ENCODE measurements around the gene INTS6.

DNA sequence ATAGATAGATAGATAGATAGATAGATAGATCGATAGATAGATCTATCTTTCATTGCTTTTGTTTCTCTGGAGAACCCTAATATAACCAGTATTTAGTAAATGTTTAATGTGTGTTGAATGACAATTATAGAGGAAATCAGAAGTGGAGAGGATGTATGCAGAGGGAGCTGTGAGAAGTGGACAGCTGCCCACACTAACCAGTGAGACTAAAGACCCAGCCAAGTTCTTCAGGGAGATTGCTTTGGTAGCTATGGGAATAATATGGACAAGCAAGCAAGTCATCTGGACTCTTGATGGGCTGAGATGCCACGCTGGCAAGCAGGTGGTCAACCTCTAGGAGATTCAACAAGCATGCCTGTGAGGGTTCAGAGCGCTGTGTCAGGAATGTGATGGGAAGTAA is 14.9 kb upstream of the INTS6 start:
- TF ChIP-seq POLR2A (IDR thresholded peaks at IDR 0.05): no peak
- TF ChIP-seq, protein P1, sequence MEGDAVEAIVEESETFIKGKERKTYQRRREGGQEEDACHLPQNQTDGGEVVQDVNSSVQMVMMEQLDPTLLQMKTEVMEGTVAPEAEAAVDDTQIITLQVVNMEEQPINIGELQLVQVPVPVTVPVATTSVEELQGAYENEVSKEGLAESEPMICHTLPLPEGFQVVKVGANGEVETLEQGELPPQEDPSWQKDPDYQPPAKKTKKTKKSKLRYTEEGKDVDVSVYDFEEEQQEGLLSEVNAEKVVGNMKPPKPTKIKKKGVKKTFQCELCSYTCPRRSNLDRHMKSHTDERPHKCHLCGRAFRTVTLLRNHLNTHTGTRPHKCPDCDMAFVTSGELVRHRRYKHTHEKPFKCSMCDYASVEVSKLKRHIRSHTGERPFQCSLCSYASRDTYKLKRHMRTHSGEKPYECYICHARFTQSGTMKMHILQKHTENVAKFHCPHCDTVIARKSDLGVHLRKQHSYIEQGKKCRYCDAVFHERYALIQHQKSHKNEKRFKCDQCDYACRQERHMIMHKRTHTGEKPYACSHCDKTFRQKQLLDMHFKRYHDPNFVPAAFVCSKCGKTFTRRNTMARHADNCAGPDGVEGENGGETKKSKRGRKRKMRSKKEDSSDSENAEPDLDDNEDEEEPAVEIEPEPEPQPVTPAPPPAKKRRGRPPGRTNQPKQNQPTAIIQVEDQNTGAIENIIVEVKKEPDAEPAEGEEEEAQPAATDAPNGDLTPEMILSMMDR (IDR thresholded peaks at IDR 0.05): no peak
